Panc1 (cell line): Measurements from ENCODE around the gene CHURC1. TPM values are rescaled to one million over a fixed set of nuclear protein-coding genes. Genes with fewer than 3 reads are reported as not detected.

Experiments
- ATAC-seq: fragments of 200-7000 bp; cut with Tn5 transposase; 2 replicates; pipeline ENCODE4 v1.9.1; 2020; ENCODE audit warnings: mild to moderate bottlenecking, moderate library complexity
- BruUV-seq: library from RNA; stranded (reverse); fragments of 400-500 nt; replicated peaks from 2 replicates; lab custom pipeline; 2021; lab: Mats Ljungman, UMichigan
- CTCF ChIA-PET: fragments of 300-600 bp; sonication (Branson Sonifier 250); formaldehyde crosslinking; loops from one replicate; lab custom pipeline; 2022; ENCODE audit warnings: antibody characterized with exemption; lab: Charles Lee
- POLR2A ChIA-PET: fragments of 300-600 bp; sonication (Branson Sonifier 250); formaldehyde crosslinking; loops from one replicate; lab custom pipeline; 2022; ENCODE audit warnings: antibody characterized with exemption; lab: Charles Lee
- DNase-seq: peaks from one replicate; pipeline ENCODE4 v3.0.0-alpha.2; 2010; ENCODE audit warnings: low read depth, low spot score
- H3K27ac ChIP-seq: 2 replicates; pipeline ENCODE4 v1.5.1; 2011; ENCODE audit warnings: mild to moderate bottlenecking, low read length, inconsistent platforms
- H3K27me3 ChIP-seq: fragments of 200-500 bp; sonication (Bioruptor generic); 2 replicates; pipeline ENCODE4 v1.6.0; 2014; ENCODE audit warnings: low read length, inconsistent platforms; ENCODE audit not compliant: control insufficient read depth, insufficient read depth
- H3K36me3 ChIP-seq: fragments of 200-500 bp; sonication (Bioruptor generic); 2 replicates; pipeline ENCODE4 v1.5.1; 2014; ENCODE audit warnings: inconsistent platforms, mild to moderate bottlenecking, low read length, moderate library complexity; ENCODE audit not compliant: control insufficient read depth, insufficient read depth
- H3K4me1 ChIP-seq: 2 replicates; pipeline ENCODE4 v1.5.1; 2011; ENCODE audit warnings: inconsistent platforms, mild to moderate bottlenecking, low read length, moderate library complexity; ENCODE audit not compliant: control insufficient read depth, insufficient read depth
- H3K4me3 ChIP-seq, 2 experiments: 2 replicates each; pipeline ENCODE4 v1.5.1; 2011 to 2012; ENCODE audit warnings: low read depth in 2 of 2, low read length in 2 of 2, mild to moderate bottlenecking in 2 of 2, inconsistent platforms in 1 of 2, moderate library complexity in 1 of 2
- H3K9me3 ChIP-seq: fragments of 200-500 bp; sonication (Bioruptor generic); 2 replicates; pipeline ENCODE4 v1.5.1; 2014; ENCODE audit warnings: low read depth, mild to moderate bottlenecking, inconsistent platforms, low read length, moderate library complexity; ENCODE audit not compliant: control insufficient read depth, insufficient read depth
- POLR2AphosphoS5 ChIP-seq: IDR thresholded peaks from 2 replicates; pipeline ENCODE4 v1.6.1; 2012; ENCODE audit warnings: mild to moderate bottlenecking, low read depth, low read length, moderate library complexity
- SIN3A ChIP-seq: IDR thresholded peaks from 2 replicates; pipeline ENCODE4 v1.6.1; 2012; ENCODE audit warnings: low read depth, mild to moderate bottlenecking, low read length, moderate library complexity, borderline replicate concordance; ENCODE audit not compliant: insufficient read depth
- TCF7L2 ChIP-seq: IDR thresholded peaks from 2 replicates; pipeline ENCODE4 v1.6.1; 2011; ENCODE audit warnings: mild to moderate bottlenecking, low read depth, low read length, inconsistent platforms
- in situ Hi-C: cut with HindIII; loops from 2 replicates; pipeline ENCODE4 v1.10.0; 2016; ENCODE audit warnings: low sequenced_read_pairs, low pct_unique_long_range_greater_than_20kb
- intact Hi-C: fragments of 100-400 bp; cut with micrococcal nuclease; formaldehyde crosslinking; loops from one replicate; pipeline ENCODE4 v1.10.0; 2022; ENCODE audit not compliant: unreplicated experiment
- total RNA-seq: library from RNA; stranded (reverse); gene quantifications from one replicate; pipeline ENCODE4 v1.2.1, GENCODE V29; 2021; ENCODE audit not compliant: unreplicated experiment
- TF ChIP-seq, protein P1 (sequence below), 2 experiments: IDR thresholded peaks; 2 replicates each; pipeline ENCODE4 v1.6.1; 2011 to 2012; ENCODE audit warnings: low read depth in 2 of 2, control low read depth in 1 of 2, low read length in 1 of 2, mild to moderate bottlenecking in 1 of 2, moderate library complexity in 1 of 2; ENCODE audit not compliant: insufficient read depth in 1 of 2
- TF ChIP-seq, protein P2 (sequence below): fragments of 450-650 bp; IDR thresholded peaks from 2 replicates; pipeline ENCODE4 v1.5.1; 2017; ENCODE audit warnings: mild to moderate bottlenecking

CHURC1 gene
- total RNA-seq, 1 experiment from 2014 or later = 55.6 TPM

DNA sequence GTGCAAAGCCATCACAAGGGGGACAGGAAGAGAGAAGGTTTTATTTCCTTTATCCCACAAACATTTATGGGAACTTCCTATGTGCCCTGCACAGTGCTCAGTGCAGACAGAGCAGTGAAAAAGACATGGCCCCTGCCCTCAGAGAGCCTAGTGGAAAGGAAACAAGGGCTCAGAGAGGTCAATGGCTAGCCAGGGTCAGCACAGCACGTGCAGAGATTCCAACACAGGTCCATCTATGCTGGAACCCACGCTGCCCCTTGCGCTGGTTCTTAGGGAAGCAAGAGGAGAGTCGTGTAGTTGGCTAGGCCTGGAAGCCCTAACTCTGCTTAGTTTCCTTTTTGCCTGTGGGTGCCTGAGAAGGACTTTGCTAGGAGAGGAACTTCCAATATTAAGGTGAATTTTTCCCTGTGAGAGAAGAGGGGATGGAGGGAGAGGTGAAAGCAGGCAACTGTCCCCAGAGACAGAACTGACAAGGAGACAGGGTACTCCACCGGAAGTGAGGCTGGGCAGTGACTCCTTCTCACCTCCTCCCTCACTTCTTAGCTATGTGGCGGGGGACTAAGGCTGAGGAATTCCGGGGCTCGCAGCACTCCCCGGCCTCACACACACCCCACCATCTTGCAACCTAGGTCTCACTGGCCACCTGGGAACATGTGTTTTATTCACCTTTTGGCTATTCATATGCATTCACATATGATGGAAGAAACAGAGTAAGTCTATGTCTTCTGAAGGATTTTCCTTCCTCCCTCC is 40.4 kb downstream of the CHURC1 start:
- ChIA-PET CTCF (no interaction called here), POLR2A (no interaction called here)
- H3K4me1 ChIP-seq = no peaks in the 10 kb centered on the region
- in situ Hi-C loops (no loop called here), intact Hi-C loops (no loop called here)
- DNase-seq (no peak), ATAC-seq (no peak)
- H3K4me3 ChIP-seq = no peak overlapping the region
- H3K9me3 ChIP-seq = no peaks in the 10 kb centered on the region
- H3K27ac ChIP-seq = no peak overlapping the region
- TF ChIP-seq, protein P1, sequence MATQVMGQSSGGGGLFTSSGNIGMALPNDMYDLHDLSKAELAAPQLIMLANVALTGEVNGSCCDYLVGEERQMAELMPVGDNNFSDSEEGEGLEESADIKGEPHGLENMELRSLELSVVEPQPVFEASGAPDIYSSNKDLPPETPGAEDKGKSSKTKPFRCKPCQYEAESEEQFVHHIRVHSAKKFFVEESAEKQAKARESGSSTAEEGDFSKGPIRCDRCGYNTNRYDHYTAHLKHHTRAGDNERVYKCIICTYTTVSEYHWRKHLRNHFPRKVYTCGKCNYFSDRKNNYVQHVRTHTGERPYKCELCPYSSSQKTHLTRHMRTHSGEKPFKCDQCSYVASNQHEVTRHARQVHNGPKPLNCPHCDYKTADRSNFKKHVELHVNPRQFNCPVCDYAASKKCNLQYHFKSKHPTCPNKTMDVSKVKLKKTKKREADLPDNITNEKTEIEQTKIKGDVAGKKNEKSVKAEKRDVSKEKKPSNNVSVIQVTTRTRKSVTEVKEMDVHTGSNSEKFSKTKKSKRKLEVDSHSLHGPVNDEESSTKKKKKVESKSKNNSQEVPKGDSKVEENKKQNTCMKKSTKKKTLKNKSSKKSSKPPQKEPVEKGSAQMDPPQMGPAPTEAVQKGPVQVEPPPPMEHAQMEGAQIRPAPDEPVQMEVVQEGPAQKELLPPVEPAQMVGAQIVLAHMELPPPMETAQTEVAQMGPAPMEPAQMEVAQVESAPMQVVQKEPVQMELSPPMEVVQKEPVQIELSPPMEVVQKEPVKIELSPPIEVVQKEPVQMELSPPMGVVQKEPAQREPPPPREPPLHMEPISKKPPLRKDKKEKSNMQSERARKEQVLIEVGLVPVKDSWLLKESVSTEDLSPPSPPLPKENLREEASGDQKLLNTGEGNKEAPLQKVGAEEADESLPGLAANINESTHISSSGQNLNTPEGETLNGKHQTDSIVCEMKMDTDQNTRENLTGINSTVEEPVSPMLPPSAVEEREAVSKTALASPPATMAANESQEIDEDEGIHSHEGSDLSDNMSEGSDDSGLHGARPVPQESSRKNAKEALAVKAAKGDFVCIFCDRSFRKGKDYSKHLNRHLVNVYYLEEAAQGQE (IDR thresholded peaks at IDR 0.05; ENCODE audit: insufficient read depth in 1 of 2, low read depth in 2 of 2, low read length in 1 of 2) = no peak
- TF ChIP-seq SIN3A (no peak), POLR2AphosphoS5 (no peak), TCF7L2 (no peak)
- TF ChIP-seq, protein P2, sequence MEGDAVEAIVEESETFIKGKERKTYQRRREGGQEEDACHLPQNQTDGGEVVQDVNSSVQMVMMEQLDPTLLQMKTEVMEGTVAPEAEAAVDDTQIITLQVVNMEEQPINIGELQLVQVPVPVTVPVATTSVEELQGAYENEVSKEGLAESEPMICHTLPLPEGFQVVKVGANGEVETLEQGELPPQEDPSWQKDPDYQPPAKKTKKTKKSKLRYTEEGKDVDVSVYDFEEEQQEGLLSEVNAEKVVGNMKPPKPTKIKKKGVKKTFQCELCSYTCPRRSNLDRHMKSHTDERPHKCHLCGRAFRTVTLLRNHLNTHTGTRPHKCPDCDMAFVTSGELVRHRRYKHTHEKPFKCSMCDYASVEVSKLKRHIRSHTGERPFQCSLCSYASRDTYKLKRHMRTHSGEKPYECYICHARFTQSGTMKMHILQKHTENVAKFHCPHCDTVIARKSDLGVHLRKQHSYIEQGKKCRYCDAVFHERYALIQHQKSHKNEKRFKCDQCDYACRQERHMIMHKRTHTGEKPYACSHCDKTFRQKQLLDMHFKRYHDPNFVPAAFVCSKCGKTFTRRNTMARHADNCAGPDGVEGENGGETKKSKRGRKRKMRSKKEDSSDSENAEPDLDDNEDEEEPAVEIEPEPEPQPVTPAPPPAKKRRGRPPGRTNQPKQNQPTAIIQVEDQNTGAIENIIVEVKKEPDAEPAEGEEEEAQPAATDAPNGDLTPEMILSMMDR = no peak
- no TSS peak for BruUV-seq
- no peaks in the 10 kb centered on the region for H3K36me3 ChIP-seq
- H3K27me3 ChIP-seq = no peaks in the 10 kb centered on the region

DNA sequence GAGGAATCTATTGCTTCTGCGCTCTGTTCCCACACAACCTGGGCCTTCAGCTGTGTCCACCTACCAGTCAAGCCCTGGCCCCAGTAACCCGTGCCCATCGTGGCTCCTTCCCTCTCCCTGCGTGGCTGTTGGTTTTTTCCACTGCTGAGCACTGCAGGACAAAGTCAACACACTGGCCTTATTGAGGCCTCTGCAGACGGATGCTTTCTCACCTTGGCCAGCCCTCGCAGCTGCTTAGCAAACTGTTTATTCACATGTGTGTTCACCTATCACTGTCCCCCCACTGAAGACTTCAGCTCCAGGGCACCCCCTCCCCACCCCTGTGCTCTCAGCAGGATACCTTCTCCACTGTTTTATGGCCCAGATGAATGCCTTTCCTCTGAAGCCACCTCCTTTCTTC is 41.0 kb downstream of the CHURC1 start:
- Histone ChIP-seq H3K27me3 (no peaks in the 10 kb centered on the region), H3K4me1 (no peaks in the 10 kb centered on the region), H3K36me3 (no peaks in the 10 kb centered on the region), H3K27ac (no peak overlapping the region), H3K9me3 (no peaks in the 10 kb centered on the region), H3K4me3 (no peak overlapping the region)
- in situ Hi-C loops (no loop called here), intact Hi-C loops (no loop called here)
- POLR2A ChIA-PET = no interaction called here
- DNase-seq (no peak), ATAC-seq (no peak)
- CTCF ChIA-PET = no interaction called here
- TF ChIP-seq POLR2AphosphoS5 (no peak), TCF7L2 (no peak), SIN3A (no peak)
- TF ChIP-seq, protein P2 = no peak
- TF ChIP-seq, protein P1 (IDR thresholded peaks at IDR 0.05; ENCODE audit: insufficient read depth in 1 of 2, low read depth in 2 of 2, low read length in 1 of 2) = no peak
- BruUV-seq = no TSS peak
